Adipocyte (in vitro differentiated cells): Measurements from ENCODE around the gene MGRN1.

Source experiments
- DNase-seq: peaks from one replicate; pipeline ENCODE4 v3.0.0-alpha.2; 2015; ENCODE audit warnings: low read depth
- H3K27me3 ChIP-seq: replicated peaks from 2 replicates; pipeline ENCODE4 v1.7.0; 2013; ENCODE audit warnings: mild to moderate bottlenecking, low read length, moderate library complexity; ENCODE audit not compliant: control insufficient read depth, insufficient read depth
- H3K36me3 ChIP-seq: 2 replicates; pipeline ENCODE4 v1.7.0; 2013; ENCODE audit warnings: low read length, mild to moderate bottlenecking, moderate library complexity; ENCODE audit not compliant: control insufficient read depth, insufficient read depth, severe bottlenecking
- H3K4me1 ChIP-seq: 2 replicates; pipeline ENCODE4 v1.7.0; 2013; ENCODE audit warnings: mild to moderate bottlenecking, low read length, moderate library complexity; ENCODE audit not compliant: control insufficient read depth, insufficient read depth
- H3K4me3 ChIP-seq: 2 replicates; pipeline ENCODE4 v1.7.0; 2013; ENCODE audit warnings: mild to moderate bottlenecking, low read length, moderate library complexity
- H3K9ac ChIP-seq: 2 replicates; pipeline ENCODE4 v1.7.0; 2013; ENCODE audit warnings: mild to moderate bottlenecking, low read length, moderate library complexity
- H3K9me3 ChIP-seq: 2 replicates; pipeline ENCODE4 v1.7.0; 2013; ENCODE audit warnings: mild to moderate bottlenecking, low read length, moderate library complexity; ENCODE audit not compliant: control insufficient read depth

Gene MGRN1

GRCh38 chr16:4633910-4634635 lies 9.4 kb downstream of the MGRN1 start:
- Histone ChIP-seq H3K9ac (no peak overlapping the region), H3K4me3 (no peak overlapping the region), H3K4me1 (peaks cover 6% of the 10 kb centered on the region), H3K36me3 (no peaks in the 10 kb centered on the region), H3K27me3 (no peaks in the 10 kb centered on the region), H3K9me3 (no peaks in the 10 kb centered on the region)
- DNase-seq, result no peak

GRCh38 chr16:4634768-4635167 lies 10.1 kb downstream of the MGRN1 start:
- no peak for DNase-seq
- no peaks in the 10 kb centered on the region for H3K9me3 ChIP-seq
- H3K27me3 ChIP-seq, result no peaks in the 10 kb centered on the region
- H3K4me3 ChIP-seq, result no peak overlapping the region
- no peaks in the 10 kb centered on the region for H3K36me3 ChIP-seq
- H3K4me1 ChIP-seq, result peaks cover 6% of the 10 kb centered on the region
- H3K9ac ChIP-seq, result no peak overlapping the region

- H3K9ac ChIP-seq, result no peak overlapping the region
- no peaks in the 10 kb centered on the region for H3K36me3 ChIP-seq
- H3K9me3 ChIP-seq, result no peaks in the 10 kb centered on the region
- H3K4me1 ChIP-seq, result peaks cover 6% of the 10 kb centered on the region
- DNase-seq, result no peak
- H3K27me3 ChIP-seq, result no peaks in the 10 kb centered on the region
- no peak overlapping the region for H3K4me3 ChIP-seq
Measured at GRCh38 chr16:4636196-4636595, 11.6 kb downstream of the MGRN1 start.

GRCh38 chr16:4637501-4638166 lies 13.0 kb downstream of the MGRN1 start:
- Histone ChIP-seq H3K36me3 (no peaks in the 10 kb centered on the region), H3K9me3 (no peaks in the 10 kb centered on the region), H3K4me3 (no peak overlapping the region), H3K27me3 (no peaks in the 10 kb centered on the region), H3K9ac (no peak overlapping the region), H3K4me1 (peaks cover 6% of the 10 kb centered on the region)
- no peak for DNase-seq

- no peak overlapping the region for H3K4me3 ChIP-seq
Measured at GRCh38 chr16:4639899-4640509, 15.4 kb downstream of the MGRN1 start.

GRCh38 chr16:4640572-4641305 lies 16.1 kb downstream of the MGRN1 start:
- H3K27me3 ChIP-seq, result no peaks in the 10 kb centered on the region
- no peak overlapping the region for H3K4me3 ChIP-seq
- DNase-seq, result no peak
- no peaks in the 10 kb centered on the region for H3K9me3 ChIP-seq
- peaks cover 6% of the 10 kb centered on the region for H3K4me1 ChIP-seq
- H3K36me3 ChIP-seq, result no peaks in the 10 kb centered on the region
- H3K9ac ChIP-seq, result no peak overlapping the region

More at GRCh38 chr16:4639899-4640509, 15.4 kb downstream of the MGRN1 start:
- no peaks in the 10 kb centered on the region for H3K27me3 ChIP-seq
- H3K9me3 ChIP-seq, result no peaks in the 10 kb centered on the region
- DNase-seq, result no peak
- H3K9ac ChIP-seq, result no peak overlapping the region
- peaks cover 6% of the 10 kb centered on the region for H3K4me1 ChIP-seq
- H3K36me3 ChIP-seq, result no peaks in the 10 kb centered on the region

- Histone ChIP-seq H3K9me3 (no peaks in the 10 kb centered on the region), H3K9ac (no peak overlapping the region), H3K36me3 (no peaks in the 10 kb centered on the region), H3K4me3 (no peak overlapping the region), H3K4me1 (peaks cover 6% of the 10 kb centered on the region), H3K27me3 (no peaks in the 10 kb centered on the region)
- DNase-seq, result no peak
Measured at GRCh38 chr16:4641306-4641687, 16.7 kb downstream of the MGRN1 start.

- Histone ChIP-seq H3K4me3 (no peak overlapping the region), H3K4me1 (peaks cover 6% of the 10 kb centered on the region), H3K27me3 (no peaks in the 10 kb centered on the region), H3K36me3 (no peaks in the 10 kb centered on the region), H3K9me3 (no peaks in the 10 kb centered on the region), H3K9ac (no peak overlapping the region)
- no peak for DNase-seq
Measured at GRCh38 chr16:4641895-4642294, 17.3 kb downstream of the MGRN1 start.

GRCh38 chr16:4646773-4647643 lies 22.4 kb downstream of the MGRN1 start:
- H3K4me1 ChIP-seq, result peaks cover 4% of the 10 kb centered on the region
- no peak for DNase-seq
- H3K4me3 ChIP-seq, result no peak overlapping the region
- H3K9ac ChIP-seq, result no peak overlapping the region
- H3K9me3 ChIP-seq, result no peaks in the 10 kb centered on the region
- H3K27me3 ChIP-seq, result no peaks in the 10 kb centered on the region
- peaks cover 8% of the 10 kb centered on the region for H3K36me3 ChIP-seq

GRCh38 chr16:4647644-4647980 lies 23.0 kb downstream of the MGRN1 start:
- Histone ChIP-seq H3K9ac (no peak overlapping the region), H3K4me3 (no peak overlapping the region), H3K27me3 (no peaks in the 10 kb centered on the region), H3K9me3 (no peaks in the 10 kb centered on the region), H3K4me1 (peaks cover 4% of the 10 kb centered on the region), H3K36me3 (peaks cover 13% of the 10 kb centered on the region)
- DNase-seq, result no peak
